Activated CD8-positive, alpha-beta memory T cell treated with anti-CD3 and anti-CD28 coated beads, Interleukin-2, amount 50 U/mL, for 24 hours (primary cell): Measurements from ENCODE around the gene GPR39.

Experiments
- DNase-seq: peaks from one replicate; pipeline ENCODE4 v3.0.0-alpha.2; 2020; ENCODE audit errors: extremely low read depth

Gene GPR39

DNA sequence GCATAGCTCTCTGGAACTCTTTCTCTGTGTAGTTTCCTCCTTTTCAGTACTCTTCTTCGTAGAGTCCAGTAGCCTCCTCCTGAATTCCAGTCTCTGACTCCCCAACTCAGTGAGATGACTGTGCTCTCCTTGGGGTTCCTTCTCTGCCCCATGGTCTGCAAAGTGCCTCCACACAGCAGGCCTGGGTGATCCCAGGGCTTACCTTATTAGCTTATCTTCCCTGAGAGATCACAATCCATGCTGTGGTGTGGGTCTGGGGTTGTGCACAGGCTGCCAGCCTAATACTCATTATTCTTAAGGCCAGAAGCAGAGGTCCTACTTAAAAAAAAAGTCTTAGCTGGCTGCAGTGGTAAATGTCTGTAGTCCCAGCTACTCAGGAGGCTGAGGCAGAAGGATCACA lies 4.6 kb upstream of the GPR39 start:
- no peak for DNase-seq

DNA sequence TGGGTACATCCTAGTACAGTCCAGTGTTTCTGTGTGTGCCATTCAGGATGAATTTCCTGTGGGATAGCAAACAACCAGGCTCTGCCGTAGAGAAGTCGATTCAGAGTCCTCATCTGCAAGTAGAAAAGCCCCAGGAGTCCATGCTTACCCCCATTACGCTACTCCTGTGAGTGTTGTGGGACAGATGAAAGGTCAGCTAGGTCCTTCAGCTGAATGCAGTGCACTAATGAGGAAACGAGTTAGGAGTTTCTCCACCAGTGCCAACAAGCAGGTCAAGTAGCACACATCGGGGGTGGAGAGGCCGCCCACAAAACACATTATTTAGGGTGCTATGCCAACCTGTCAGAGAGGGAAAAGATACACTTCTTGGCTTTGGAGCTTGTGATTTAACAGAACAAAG lies 2.5 kb upstream of the GPR39 start:
- DNase-seq = no peak

DNA sequence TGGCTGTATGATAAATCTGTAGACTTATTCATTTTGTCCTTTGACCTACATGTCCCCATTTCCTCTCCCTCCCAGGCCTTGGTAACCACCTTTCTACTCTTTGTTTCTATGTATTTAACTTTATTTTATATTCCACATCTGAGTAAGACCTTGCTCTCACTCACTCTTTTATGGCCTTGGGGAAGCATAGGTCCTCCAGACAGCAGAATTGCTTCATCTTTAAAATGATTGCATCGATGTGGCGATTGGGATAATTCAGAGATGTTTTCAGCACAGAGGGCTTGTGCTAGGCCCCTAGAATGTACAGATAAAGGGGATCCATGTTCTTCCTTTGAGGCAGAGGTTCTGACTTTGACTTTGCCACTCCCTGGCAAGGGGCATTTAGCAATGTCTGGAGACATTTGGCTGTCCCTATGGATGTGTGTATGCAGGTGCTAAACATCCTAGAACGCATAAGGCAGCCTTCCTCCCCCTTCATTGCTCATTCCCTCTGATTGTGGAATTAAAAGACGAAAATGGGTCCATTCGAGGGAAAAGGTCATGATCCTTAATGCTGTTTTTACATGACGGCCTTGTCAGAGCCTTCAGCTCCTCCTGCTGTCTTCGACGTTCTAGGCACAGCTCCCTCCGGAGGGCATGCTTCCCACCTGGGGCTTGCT lies 1.2 kb upstream of the GPR39 start:
- DNase-seq = no peak

DNA sequence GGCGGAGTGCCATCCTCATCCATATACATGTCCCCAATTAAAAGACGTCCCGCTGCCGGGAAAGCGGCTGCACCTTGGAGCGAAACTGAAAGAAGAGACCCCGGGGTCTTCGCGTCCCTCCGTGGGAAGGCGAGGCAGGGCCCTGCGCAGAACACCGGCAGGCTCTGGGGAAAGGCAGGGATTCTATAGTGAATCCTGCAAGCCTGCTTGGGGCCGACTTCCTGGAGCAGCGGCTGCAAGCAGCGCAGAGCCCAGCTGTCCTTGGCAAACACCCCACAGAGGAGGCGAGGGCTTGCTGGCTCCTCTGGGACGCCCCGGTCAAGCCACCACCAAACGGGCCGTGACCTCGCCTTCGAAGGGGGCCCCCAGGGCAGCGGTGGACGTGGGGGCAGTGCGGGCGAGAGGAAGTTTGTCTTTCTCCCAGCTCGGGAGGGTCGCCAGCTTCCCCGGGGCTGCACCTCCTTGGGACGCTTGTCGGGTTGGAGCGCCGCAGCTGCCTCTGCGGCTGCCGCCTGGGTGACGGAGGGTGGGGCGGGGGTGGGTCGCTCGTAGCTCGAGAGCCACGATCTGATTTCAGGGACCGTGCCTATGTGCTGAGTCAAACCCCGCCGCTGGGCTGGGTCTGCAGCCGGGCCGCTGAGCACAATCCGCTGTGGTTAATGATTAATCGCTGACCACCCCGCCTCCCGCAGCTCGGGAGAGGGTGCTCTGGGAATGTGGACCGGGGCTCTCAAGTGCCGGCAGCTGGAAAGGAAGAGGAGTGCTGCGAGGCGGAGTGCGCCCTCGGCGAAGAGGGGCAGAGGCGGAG lies 486 bp upstream of the GPR39 start:
- no peak for DNase-seq

DNA sequence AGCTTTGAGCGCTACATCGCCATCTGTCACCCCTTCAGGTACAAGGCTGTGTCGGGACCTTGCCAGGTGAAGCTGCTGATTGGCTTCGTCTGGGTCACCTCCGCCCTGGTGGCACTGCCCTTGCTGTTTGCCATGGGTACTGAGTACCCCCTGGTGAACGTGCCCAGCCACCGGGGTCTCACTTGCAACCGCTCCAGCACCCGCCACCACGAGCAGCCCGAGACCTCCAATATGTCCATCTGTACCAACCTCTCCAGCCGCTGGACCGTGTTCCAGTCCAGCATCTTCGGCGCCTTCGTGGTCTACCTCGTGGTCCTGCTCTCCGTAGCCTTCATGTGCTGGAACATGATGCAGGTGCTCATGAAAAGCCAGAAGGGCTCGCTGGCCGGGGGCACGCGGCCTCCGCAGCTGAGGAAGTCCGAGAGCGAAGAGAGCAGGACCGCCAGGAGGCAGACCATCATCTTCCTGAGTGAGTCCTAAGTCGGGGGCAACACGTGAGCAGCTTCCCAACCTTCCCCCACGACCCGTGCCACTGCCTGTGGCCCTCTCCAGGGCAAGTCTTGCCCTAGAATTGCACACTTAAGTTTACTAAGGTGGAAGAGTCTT lies 928 bp downstream of the GPR39 start:
- DNase-seq = no peak

DNA sequence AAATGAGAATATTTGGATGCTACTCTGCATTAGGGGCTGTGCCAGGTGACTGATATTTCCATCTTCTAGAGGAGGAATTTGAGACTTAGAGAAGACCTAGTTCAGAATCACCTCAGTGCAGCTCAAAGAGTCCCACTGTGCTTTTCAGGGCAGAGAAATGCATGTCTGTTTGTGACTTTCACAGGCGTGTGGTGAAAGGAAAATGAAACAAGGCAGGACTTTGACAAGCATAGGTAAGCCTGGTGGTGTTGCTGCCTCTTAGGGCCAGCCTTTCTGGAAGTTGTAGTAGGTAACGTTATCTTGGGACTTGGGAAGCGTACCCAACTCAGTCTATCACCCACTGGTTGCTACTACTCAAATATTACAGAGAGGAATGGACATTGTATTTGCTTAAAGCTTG lies 2.6 kb downstream of the GPR39 start:
- no peak for DNase-seq

DNA sequence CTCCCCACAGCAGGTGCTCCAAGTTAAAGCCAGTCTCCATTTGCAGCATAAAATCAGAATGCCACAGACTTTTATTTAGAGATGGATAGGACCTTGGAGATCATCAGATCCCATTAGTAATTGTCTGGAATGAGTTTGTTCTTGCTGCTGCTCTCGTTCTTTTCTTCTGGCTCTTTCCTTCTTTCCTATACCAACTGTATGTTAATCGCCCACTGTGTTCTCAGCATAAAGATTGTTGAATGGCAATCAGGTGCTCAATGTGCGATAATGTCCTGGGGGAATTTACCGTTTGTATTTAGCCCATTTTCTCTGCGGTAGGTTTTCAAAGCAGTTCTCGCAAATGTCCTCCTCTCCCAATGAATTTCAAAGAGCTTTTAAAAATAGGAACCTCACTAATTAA lies 3.3 kb downstream of the GPR39 start:
- DNase-seq = no peak

- DNase-seq = no peak
Measured at GRCh38 chr2:132420816-132421805, 4.5 kb downstream of the GPR39 start.

GRCh38 chr2:132422736-132423135 lies 6.1 kb downstream of the GPR39 start:
- DNase-seq = no peak

DNA sequence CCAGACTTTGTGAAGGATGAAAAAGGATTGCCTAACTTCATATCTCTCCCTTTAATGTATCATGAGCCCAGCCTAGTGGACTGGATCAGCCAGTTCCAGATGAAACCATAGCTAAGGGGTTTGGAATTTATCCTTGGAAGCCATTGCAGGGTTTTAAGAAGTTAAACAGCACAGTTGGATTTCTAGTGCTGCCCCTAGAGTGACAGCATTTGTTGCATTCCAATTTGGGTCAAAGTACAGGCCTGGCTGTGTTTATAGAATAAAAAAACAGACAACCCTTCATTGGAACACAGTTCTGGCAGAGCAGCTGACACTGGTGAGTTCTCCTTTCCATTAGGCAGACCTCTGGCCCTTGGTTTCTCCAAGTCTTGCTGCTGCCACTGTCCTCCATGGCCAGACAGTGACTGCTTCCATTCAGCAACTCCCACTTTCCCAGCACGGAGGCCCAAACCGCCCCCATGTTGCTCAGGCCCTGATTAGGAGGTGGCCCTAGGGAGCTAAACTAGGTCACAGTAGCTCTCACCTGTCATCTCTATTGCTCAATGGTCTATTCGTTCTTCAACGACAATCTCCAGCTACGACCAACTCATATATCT lies 8.0 kb downstream of the GPR39 start:
- DNase-seq = no peak

DNA sequence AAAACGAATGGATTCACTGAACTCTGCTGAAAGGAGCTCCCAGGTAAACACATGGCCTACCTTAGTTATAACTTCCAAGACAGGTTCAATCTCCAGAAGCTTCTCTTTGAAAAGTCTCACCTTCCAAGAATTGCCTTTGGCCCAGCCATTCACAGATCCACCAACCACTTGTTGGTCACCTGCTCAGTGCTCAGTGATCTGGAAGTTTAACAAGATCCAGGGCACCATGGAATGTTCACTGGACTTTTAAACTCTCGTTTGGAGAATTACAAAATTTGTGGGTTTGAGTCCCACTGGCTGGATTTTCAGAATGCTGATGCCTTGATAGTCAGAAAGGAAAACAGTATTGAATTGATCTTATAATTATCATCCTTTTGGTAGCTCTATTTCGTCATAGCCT lies 9.4 kb downstream of the GPR39 start:
- no peak for DNase-seq

- no peak for DNase-seq
Measured at GRCh38 chr2:132426656-132427055, 10.1 kb downstream of the GPR39 start.

DNA sequence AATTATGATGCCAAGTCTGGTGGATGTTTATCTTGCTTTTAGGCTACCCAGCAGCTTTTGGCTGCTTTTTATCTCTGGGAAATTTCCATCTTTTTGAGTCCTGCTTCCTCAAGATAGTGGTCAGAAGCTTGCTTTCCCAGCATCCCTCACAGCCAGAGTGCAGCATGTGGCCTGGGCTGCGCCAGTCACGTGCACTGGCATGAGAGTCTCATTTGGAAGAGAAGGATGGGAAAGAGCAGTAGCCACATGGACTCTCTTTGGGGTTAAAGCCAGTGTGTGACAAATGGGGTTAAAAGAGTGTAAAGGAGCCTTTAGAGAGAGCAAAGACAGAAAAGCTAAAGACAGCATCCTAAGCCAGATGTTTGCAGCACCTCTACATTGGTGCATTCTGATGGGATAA lies 12.7 kb downstream of the GPR39 start:
- DNase-seq = no peak

DNA sequence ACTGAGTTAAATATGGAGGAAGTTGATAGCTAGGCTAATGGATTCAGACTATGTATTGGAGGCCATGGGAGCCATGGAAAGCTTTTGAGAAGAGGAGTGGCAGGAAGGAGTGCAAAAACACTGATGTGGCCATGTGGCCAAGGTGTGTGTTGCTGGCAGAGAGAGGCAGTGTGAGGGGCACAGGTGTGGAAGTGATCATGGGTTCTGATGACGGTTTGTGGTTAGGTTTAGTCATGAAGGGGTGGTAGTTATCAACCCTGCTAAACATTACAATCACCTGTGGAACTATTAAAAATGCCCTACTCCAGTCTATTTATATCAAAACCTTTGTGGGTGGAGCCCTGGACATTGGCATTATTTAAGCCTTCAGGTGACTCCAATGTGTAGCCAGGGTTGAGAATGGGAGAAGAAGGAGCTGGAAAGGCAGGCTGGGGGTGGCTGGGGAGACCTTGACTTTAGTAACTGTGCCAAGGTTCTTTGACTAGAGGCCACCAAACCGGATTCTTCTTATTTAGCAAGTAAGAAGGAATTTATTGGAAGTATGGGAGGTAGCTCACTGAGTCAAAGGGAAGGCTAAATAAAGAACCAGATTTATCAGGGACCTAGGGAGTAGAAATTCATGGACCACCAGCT lies 13.5 kb downstream of the GPR39 start:
- no peak for DNase-seq

- DNase-seq = no peak
Measured at GRCh38 chr2:132430895-132431294, 14.3 kb downstream of the GPR39 start.

GRCh38 chr2:132437852-132438669 lies 21.5 kb downstream of the GPR39 start:
- no peak for DNase-seq

GRCh38 chr2:132438691-132439090 lies 22.1 kb downstream of the GPR39 start:
- DNase-seq = no peak

DNA sequence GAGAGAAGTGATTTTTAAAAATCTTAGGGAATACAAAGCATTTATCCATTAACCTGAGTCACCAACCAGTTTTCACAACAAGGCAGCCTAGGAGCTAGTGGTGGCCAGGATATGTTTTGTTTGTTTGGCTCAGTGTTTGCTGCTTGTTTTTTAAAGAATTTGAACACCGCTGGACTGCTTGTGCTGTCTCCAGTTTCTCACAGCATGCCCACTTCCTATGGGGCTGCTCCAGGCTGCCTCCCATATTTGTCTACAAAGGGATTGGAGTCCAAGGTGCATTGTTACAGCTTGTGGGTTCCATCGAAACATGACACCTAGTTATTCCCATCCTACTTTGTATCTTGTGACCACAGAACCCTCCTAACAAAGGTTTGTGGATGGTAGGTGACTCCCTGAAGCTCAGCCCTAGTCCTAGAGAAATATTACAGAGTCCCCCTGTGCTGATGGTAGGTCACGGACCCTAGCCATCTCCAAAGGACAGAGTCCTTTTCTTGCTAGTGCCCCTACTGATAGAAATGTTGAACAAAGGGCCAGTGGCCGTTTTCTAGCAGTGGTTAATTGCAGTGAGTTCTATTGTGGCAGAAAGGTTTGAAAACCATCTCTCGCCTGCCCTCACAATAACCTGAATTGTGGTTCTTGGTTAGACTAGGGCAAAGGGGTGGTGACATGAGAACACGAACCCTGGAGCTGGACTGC lies 23.2 kb downstream of the GPR39 start:
- DNase-seq = no peak

GRCh38 chr2:132441051-132441450 lies 24.4 kb downstream of the GPR39 start:
- no peak for DNase-seq

GRCh38 chr2:132442278-132442677 lies 25.7 kb downstream of the GPR39 start:
- DNase-seq = no peak
